HepG2 (cell line): ENCODE results near the gene RETN. TPM values are rescaled to one million over a fixed set of nuclear protein-coding genes. Genes with fewer than 3 reads are reported as not detected.

Source experiments
- ATAC-seq: fragments of 200-7000 bp; cut with Tn5 transposase; 3 replicates; pipeline ENCODE4 v1.9.1; 2020; ENCODE audit warnings: mild to moderate bottlenecking, moderate library complexity
- BruUV-seq: library from RNA; stranded (reverse); fragments of 400-500 nt; replicated peaks from 2 replicates; lab custom pipeline; 2021; lab: Mats Ljungman, UMichigan
- CTCF ChIA-PET: fragments of 300-600 bp; formaldehyde crosslinking; extraction: SDS; loops from one replicate; lab custom pipeline; 2021; ENCODE audit warnings: low total read pairs, inconsistent platforms, low intra/inter-chr PET ratio; lab: Yijun Ruan, JAX
- POLR2A ChIA-PET: fragments of 350-600 bp; sonication (Branson Sonifier 250); formaldehyde crosslinking; loops from one replicate; lab custom pipeline; 2020; ENCODE audit warnings: antibody characterized with exemption, inconsistent platforms; lab: Yijun Ruan, JAX
- DNase-seq: peaks from one replicate; pipeline ENCODE4 v3.0.0-alpha.2; 2015; ENCODE audit warnings: low spot score
- FAIRE-seq: peaks from 3 replicates; lab custom pipeline; 2011; peaks lifted over from hg19 to GRCh38; lab: Jason Lieb, UNC
- H2AFZ ChIP-seq: one replicate; pipeline ENCODE4 v1.6.1; 2011; ENCODE audit warnings: low read length, inconsistent platforms
- H3K27ac ChIP-seq: fragments of 300-600 bp; 3 replicates; pipeline ENCODE4 v1.8.0; 2011; ENCODE audit warnings: mixed run types, mild to moderate bottlenecking, mixed read lengths, low read length, inconsistent platforms; ENCODE audit not compliant: insufficient read depth; ENCODE audit errors: extremely low read length
- H3K27me3 ChIP-seq, 2 experiments: fragments of 200-600 bp in 1 of 2; 2 replicates in 1 of 2; 3 replicates in 1 of 2; pipeline versions ENCODE4 v1.6.0 to v1.8.0; 2011; ENCODE audit warnings: low read length in 2 of 2, mild to moderate bottlenecking in 2 of 2, moderate library complexity in 2 of 2, inconsistent platforms in 1 of 2; ENCODE audit not compliant: insufficient read depth in 2 of 2, control insufficient read depth in 1 of 2
- H3K36me3 ChIP-seq, 2 experiments: fragments of 200-600 bp in 1 of 2; replicated peaks in 1 of 2; 2 replicates in 1 of 2; 3 replicates in 1 of 2; pipeline versions ENCODE4 v1.5.1 to v1.8.0; 2011; ENCODE audit warnings: low read length in 2 of 2, inconsistent platforms in 1 of 2; ENCODE audit not compliant: insufficient read depth in 2 of 2, control insufficient read depth in 1 of 2
- H3K4me1 ChIP-seq: 2 replicates; pipeline ENCODE4 v1.5.1; 2012; ENCODE audit warnings: low read length, inconsistent platforms; ENCODE audit not compliant: insufficient read depth
- H3K4me2 ChIP-seq: 2 replicates; pipeline ENCODE4 v1.6.0; 2011; ENCODE audit warnings: low read depth, low read length, inconsistent platforms
- H3K4me3 ChIP-seq, 3 experiments: fragments of 200-600 bp in 1 of 3; sonication (generic), shearing (Covaris generic) in 1 of 3; replicated peaks in 1 of 3; 2 replicates each; pipeline ENCODE4 v1.5.1; 2011 to 2016; ENCODE audit warnings: low read length in 3 of 3, inconsistent platforms in 2 of 3, low read depth in 2 of 3, mild to moderate bottlenecking in 2 of 3, control low read depth in 1 of 3, mixed read lengths in 1 of 3; ENCODE audit not compliant: insufficient read depth in 1 of 3
- H3K79me2 ChIP-seq: one replicate; pipeline ENCODE4 v1.6.1; 2011; ENCODE audit warnings: low read length, inconsistent platforms; ENCODE audit not compliant: insufficient read depth
- H3K9ac ChIP-seq: 2 replicates; pipeline ENCODE4 v1.6.0; 2011; ENCODE audit warnings: mild to moderate bottlenecking, low read depth, low read length, inconsistent platforms; ENCODE audit not compliant: insufficient read depth
- H3K9me3 ChIP-seq: 2 replicates; pipeline ENCODE4 v1.5.1; 2012; ENCODE audit warnings: mild to moderate bottlenecking, low read length
- H4K20me1 ChIP-seq: 2 replicates; pipeline ENCODE4 v1.6.0; 2011; ENCODE audit warnings: inconsistent platforms, mild to moderate bottlenecking, low read length, moderate library complexity; ENCODE audit not compliant: insufficient read depth
- AGO2 ChIP-seq: fragments of 200-400 bp; formaldehyde crosslinking; optimal IDR thresholded peaks from 2 replicates; pipeline ENCODE3; 2017; ENCODE audit warnings: mild to moderate bottlenecking, low read depth, low read length, moderate library complexity
- GABPA ChIP-seq, 2 experiments: IDR thresholded peaks; 2 replicates each; pipeline ENCODE4 v1.6.1; 2011 to 2016; ENCODE audit warnings: low read depth in 2 of 2, low read length in 1 of 2, missing biosample characterization in 1 of 2, missing genetic modification characterization in 1 of 2
- GTF3A ChIP-seq: sonication (generic); formaldehyde crosslinking; conservative IDR thresholded peaks from 2 replicates; pipeline ENCODE4 v1.4.0; 2020; ENCODE audit warnings: mild to moderate bottlenecking, missing genetic modification reagents
- MYC ChIP-seq: sonication (generic); formaldehyde crosslinking; IDR thresholded peaks from 2 replicates; pipeline ENCODE4 v1.9.0; 2021; ENCODE audit warnings: missing genetic modification reagents, borderline replicate concordance
- PPARG ChIP-seq: conservative IDR thresholded peaks from 2 replicates; pipeline ENCODE4 v1.6.1; 2016; ENCODE audit warnings: missing biosample characterization, missing genetic modification reagents
- RBFOX2 ChIP-seq: fragments of 200-400 bp; formaldehyde crosslinking; IDR thresholded peaks from 2 replicates; pipeline ENCODE4 v1.6.1; 2017; ENCODE audit warnings: low read depth, mild to moderate bottlenecking, low read length
- ZBTB34 ChIP-seq: sonication (generic); formaldehyde crosslinking; IDR thresholded peaks from 2 replicates; pipeline ENCODE4 v1.8.0; 2022; ENCODE audit warnings: mild to moderate bottlenecking, missing genetic modification reagents
- ZNF382 ChIP-seq: sonication (generic); formaldehyde crosslinking; IDR thresholded peaks from 2 replicates; pipeline ENCODE4 v1.5.0; 2020; ENCODE audit warnings: missing genetic modification reagents, mild to moderate bottlenecking, borderline replicate concordance
- ZUFSP ChIP-seq: sonication (generic); formaldehyde crosslinking; IDR thresholded peaks from 2 replicates; pipeline ENCODE4 v1.9.0; 2021; ENCODE audit warnings: missing genetic modification reagents, mild to moderate bottlenecking, borderline replicate concordance
- WGBS: methylation state at CpG from one replicate; pipeline ENCODE4 v1.1.6; 2017; ENCODE audit warnings: low lambda C conversion rate; 5-methylcytosine and 5-hydroxymethylcytosine counted together
- in situ Hi-C: cut with HindIII; loops from 2 replicates; pipeline ENCODE4 v1.10.0; 2017; ENCODE audit warnings: low pct_unique_long_range_greater_than_20kb; ENCODE audit not compliant: extremely low pct_ligation_motif_present
- intact Hi-C: fragments of 100-400 bp; cut with micrococcal nuclease; formaldehyde crosslinking; loops from one replicate; pipeline ENCODE4 v1.10.0; 2022; ENCODE audit not compliant: unreplicated experiment
- polyA plus RNA-seq, 8 experiments: library from polyadenylated mRNA; depleted of rRNA in 3 of 8; stranded (reverse) in 7 of 8; unstranded in 1 of 8; fragments of >200 nt; fragmentation: Illumina TruSeq in 4 of 8; extraction: Trizol in 4 of 8; gene quantifications; 2 replicates each; pipeline versions ENCODE4 v1.2.1 to v1.2.3, GENCODE V29; 2011 to 2016; ENCODE audit warnings: low read depth in 4 of 8, missing spikeins in 1 of 8, mixed read lengths in 1 of 8; ENCODE audit not compliant: insufficient read depth in 1 of 8
- total RNA-seq, 5 experiments: library from RNA; depleted of rRNA; stranded (reverse); fragments of >200 nt; fragmentation: Illumina TruSeq; extraction: Trizol; gene quantifications; 2 replicates each; pipeline ENCODE4 v1.2.3, GENCODE V29; 2016; ENCODE audit warnings: low read depth in 1 of 5

RETN gene
- total and polyA plus RNA-seq, 2 of the 13 experiments (the other 11 are each of a cell fraction or from before 2014, with no cell fraction given) = not detected

- no TSS peak for BruUV-seq
- ATAC-seq (no peak), FAIRE-seq (no peak), DNase-seq (no peak)
- intact Hi-C loops (no loop called here), in situ Hi-C loops (no loop called here)
- peaks cover 13% of the 10 kb centered on the region for H3K4me1 ChIP-seq
- ChIA-PET CTCF (no interaction called here), POLR2A (interaction anchor here (1.4 kb wide), 1 partner anchor 9 kb away, joined by 4 read pairs; the partner anchor contains the start of gene PCP2)
- H3K36me3 ChIP-seq = peaks cover 21 to 60% of the 10 kb centered on the region in 2 experiments
- H3K27ac ChIP-seq = no peak overlapping the region
- H3K4me3 ChIP-seq = no peak overlapping the region
- TF ChIP-seq ZUFSP (CRISPR knock-in tag) (no peak), RBFOX2 (peak; percentile 33; the same call in 1 of the 2 replicates)
- no peaks in the 10 kb centered on the region for H4K20me1 ChIP-seq
- no peaks in the 10 kb centered on the region for H3K9me3 ChIP-seq
- peaks cover 22% of the 10 kb centered on the region for H3K79me2 ChIP-seq
- WGBS = over 99% methylated on average over 26 of the region's 39 CpGs
- H3K27me3 ChIP-seq = no peaks in the 10 kb centered on the region; a peak in 2 of 5 replicates
- no peak overlapping the region for H2AFZ ChIP-seq
- no peak overlapping the region for H3K4me2 ChIP-seq
- H3K9ac ChIP-seq = no peak overlapping the region
Observed at GRCh38 chr19:7623725-7624603, 44.9 kb upstream of the RETN start.

- no peak for ATAC-seq
- peaks cover 21 to 57% of the 10 kb centered on the region in 2 experiments for H3K36me3 ChIP-seq
- no peaks in the 10 kb centered on the region; a peak in 2 of 5 replicates for H3K27me3 ChIP-seq
- H3K9me3 ChIP-seq = no peaks in the 10 kb centered on the region
- 92% methylated on average over 17 of the region's 17 CpGs for whole genome bisulfite sequencing
- peaks cover 13% of the 10 kb centered on the region for H3K4me1 ChIP-seq
- CTCF ChIA-PET = no interaction called here
- H3K27ac ChIP-seq = no peak overlapping the region
- H3K4me2 ChIP-seq = no peak overlapping the region
- POLR2A ChIA-PET = no interaction called here
- intact Hi-C loops (no loop called here), in situ Hi-C loops (no loop called here)
- H3K79me2 ChIP-seq = peaks cover 28% of the 10 kb centered on the region
- H4K20me1 ChIP-seq = no peaks in the 10 kb centered on the region
- FAIRE-seq = no peak
- no TSS peak for BruUV-seq
- 0 out of 2 replicates have a peak, but pooled peaks have one; percentile 16 for TF ChIP-seq RBFOX2
- no peak for TF ChIP-seq GTF3A (CRISPR knock-in tag)
- TF ChIP-seq PPARG (CRISPR knock-in tag) = no peak
- TF ChIP-seq MYC (CRISPR knock-in tag) = no peak
- TF ChIP-seq GABPA (IDR thresholded peaks at IDR 0.05; ENCODE audit: low read depth, low read length) = no peak
- TF ChIP-seq GABPA (CRISPR knock-in tag; IDR thresholded peaks at IDR 0.05; ENCODE audit: low read depth) = no peak
- TF ChIP-seq ZNF382 (CRISPR knock-in tag) = no peak
- no peak for TF ChIP-seq ZBTB34 (CRISPR knock-in tag)
- TF ChIP-seq AGO2 = peak; percentile 13
- DNase-seq = no peak
- no peak overlapping the region for H3K4me3 ChIP-seq
- no peak overlapping the region for H2AFZ ChIP-seq
- H3K9ac ChIP-seq = no peak overlapping the region
Observed at GRCh38 chr19:7624810-7625209, 44.0 kb upstream of the RETN start.
